Stimulated activated naive CD8-positive, alpha-beta T cell treated with anti-CD3 and anti-CD28 coated beads, Interleukin-15, Interleukin-2, amounts not matched to agents 100 ng/mL and 50 ng/mL, for 24 hours (primary cell): Measurements from ENCODE around the gene POLE.

ENCODE experiments used
- H3K27ac Mint-ChIP-seq: one replicate; pipeline ENCODE4 v1.8.0; 2021; ENCODE audit warnings: mild to moderate bottlenecking, mixed read lengths
- H3K27me3 Mint-ChIP-seq: one replicate; pipeline ENCODE4 v1.8.0; 2021; ENCODE audit warnings: mixed read lengths
- H3K36me3 Mint-ChIP-seq: one replicate; pipeline ENCODE4 v1.8.0; 2021; ENCODE audit warnings: low read depth, mixed read lengths
- H3K4me1 Mint-ChIP-seq: one replicate; pipeline ENCODE4 v1.8.0; 2021; ENCODE audit warnings: low read depth, mixed read lengths
- H3K4me3 Mint-ChIP-seq: one replicate; pipeline ENCODE4 v1.8.0; 2021; ENCODE audit warnings: mild to moderate bottlenecking, mixed read lengths
- H3K9me3 Mint-ChIP-seq: one replicate; pipeline ENCODE4 v1.8.0; 2021; ENCODE audit warnings: mixed read lengths

Gene POLE

GRCh38 chr12:132674561-132674960 is 12.6 kb downstream of the POLE start:
- Mint-ChIP-seq H3K27me3 (no peaks in the 10 kb centered on the region), H3K9me3 (no peaks in the 10 kb centered on the region), H3K27ac (no peak overlapping the region), H3K4me1 (no peaks in the 10 kb centered on the region), H3K4me3 (no peak overlapping the region), H3K36me3 (peaks cover 77% of the 10 kb centered on the region)

GRCh38 chr12:132673288-132674179 is 13.6 kb downstream of the POLE start:
- Mint-ChIP-seq H3K4me1 (no peaks in the 10 kb centered on the region), H3K4me3 (no peak overlapping the region), H3K9me3 (no peaks in the 10 kb centered on the region), H3K27ac (no peak overlapping the region), H3K36me3 (peaks cover 77% of the 10 kb centered on the region), H3K27me3 (no peaks in the 10 kb centered on the region)

DNA sequence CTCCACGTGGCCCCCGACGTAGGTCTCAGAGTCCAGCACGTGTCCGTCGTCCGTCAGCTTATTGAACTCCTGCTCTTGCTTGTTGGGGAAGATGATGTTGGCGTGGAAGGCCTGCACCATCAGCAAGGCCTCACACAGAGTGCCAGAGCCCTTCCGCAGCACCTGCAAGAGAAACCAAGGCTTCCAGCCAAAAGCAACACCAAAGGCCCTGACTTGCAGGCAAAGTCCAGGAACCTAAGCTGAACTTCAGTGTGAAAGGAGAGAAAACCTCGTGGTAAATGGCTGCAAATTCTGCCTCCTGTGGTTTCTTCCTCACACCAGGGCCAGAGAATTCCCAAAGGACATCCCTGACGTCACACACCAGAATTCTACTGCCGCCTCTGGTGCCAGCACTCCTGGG is 14.5 kb downstream of the POLE start:
- Mint-ChIP-seq H3K4me3 (no peak overlapping the region), H3K4me1 (no peaks in the 10 kb centered on the region), H3K27ac (no peak overlapping the region), H3K36me3 (peaks cover 83% of the 10 kb centered on the region), H3K9me3 (no peaks in the 10 kb centered on the region), H3K27me3 (no peaks in the 10 kb centered on the region)

DNA sequence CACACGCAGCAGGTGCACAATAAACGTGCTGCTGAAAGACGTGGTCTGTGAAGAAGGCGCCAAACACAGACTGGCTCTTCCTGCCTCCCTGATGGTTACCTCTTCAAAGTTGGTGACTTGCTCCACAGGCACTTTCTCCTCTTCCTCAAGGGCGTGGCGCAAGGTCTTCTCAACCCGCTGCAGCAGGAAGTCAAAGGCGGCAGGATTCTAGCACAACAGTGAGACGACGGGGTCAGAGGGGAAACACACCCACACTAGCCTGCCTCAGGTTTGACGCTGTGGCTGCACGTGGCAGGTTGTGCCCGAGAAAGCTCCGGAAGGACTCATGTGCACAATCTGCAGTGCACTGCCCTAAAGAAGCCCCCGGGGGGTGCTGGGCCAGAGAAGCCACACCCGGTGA is 15.0 kb downstream of the POLE start:
- Mint-ChIP-seq H3K36me3 (peaks cover 82% of the 10 kb centered on the region), H3K27ac (no peak overlapping the region), H3K9me3 (no peaks in the 10 kb centered on the region), H3K4me3 (no peak overlapping the region), H3K27me3 (no peaks in the 10 kb centered on the region), H3K4me1 (no peaks in the 10 kb centered on the region)

DNA sequence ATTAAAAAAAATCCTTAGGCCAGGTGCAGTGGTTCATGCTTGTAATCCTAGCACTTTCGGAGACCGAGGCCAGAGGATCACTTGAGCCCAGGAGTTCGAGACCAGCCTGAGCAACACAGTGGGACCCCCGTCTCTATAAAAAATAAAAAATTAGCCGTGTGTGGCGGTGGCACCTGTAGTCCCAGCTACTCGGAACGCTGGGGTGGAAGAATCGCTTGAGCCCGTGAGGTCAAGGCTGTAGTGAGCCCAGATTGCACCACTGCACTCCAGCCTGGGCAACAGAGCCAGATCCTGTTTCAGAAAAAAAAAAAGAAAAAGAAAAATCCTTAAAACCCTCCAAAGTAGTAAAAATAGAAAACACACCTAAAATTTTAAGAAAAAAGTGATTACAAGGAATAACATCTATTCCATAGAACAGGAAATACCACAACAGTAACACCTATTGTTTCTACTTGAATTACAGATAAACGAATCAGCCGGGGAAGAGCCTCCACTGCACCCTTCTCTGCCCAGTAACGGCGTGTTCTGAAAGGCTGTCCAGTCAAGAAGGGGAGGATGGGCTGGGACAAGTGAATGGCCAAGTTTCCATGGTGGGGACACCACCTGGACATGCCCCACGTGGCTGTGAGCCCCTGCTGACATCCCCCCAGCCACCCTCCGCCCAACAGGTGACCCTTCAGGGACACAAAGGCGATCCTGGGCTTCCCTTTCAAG is 17.8 kb downstream of the POLE start:
- H3K36me3 Mint-ChIP-seq: peaks cover 80% of the 10 kb centered on the region
- H3K27ac Mint-ChIP-seq: no peak overlapping the region
- no peaks in the 10 kb centered on the region for H3K9me3 Mint-ChIP-seq
- no peaks in the 10 kb centered on the region for H3K27me3 Mint-ChIP-seq
- no peak overlapping the region for H3K4me3 Mint-ChIP-seq
- H3K4me1 Mint-ChIP-seq: no peaks in the 10 kb centered on the region

GRCh38 chr12:132668191-132669088 is 18.7 kb downstream of the POLE start:
- Mint-ChIP-seq H3K36me3 (peaks cover 79% of the 10 kb centered on the region), H3K9me3 (no peaks in the 10 kb centered on the region), H3K27ac (no peak overlapping the region), H3K4me3 (no peak overlapping the region), H3K27me3 (no peaks in the 10 kb centered on the region), H3K4me1 (no peaks in the 10 kb centered on the region)

DNA sequence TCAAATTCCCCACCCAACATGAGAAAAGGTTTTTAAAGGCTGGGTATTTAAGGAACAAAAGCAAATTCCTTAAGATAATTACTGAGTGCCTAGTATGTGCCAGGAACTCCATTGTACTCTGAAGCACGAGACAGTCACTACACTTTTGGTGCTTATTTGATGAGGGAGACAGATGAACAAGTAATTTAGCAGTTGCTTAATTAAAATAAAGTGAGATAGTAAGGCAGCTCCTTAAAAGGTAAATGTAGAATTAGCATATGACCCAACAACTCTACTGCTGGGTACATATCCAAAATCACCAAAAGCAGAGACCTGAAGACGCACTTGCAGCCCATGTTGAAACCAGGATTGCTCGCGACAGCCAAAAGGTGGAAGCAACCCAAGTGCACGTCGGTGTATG is 21.3 kb downstream of the POLE start:
- Mint-ChIP-seq H3K4me3 (no peak overlapping the region), H3K27me3 (no peaks in the 10 kb centered on the region), H3K4me1 (no peaks in the 10 kb centered on the region), H3K36me3 (peaks cover 87% of the 10 kb centered on the region), H3K27ac (no peak overlapping the region), H3K9me3 (no peaks in the 10 kb centered on the region)

- Mint-ChIP-seq H3K27me3 (no peaks in the 10 kb centered on the region), H3K9me3 (no peaks in the 10 kb centered on the region), H3K4me1 (no peaks in the 10 kb centered on the region), H3K4me3 (no peak overlapping the region), H3K36me3 (peaks cover 92% of the 10 kb centered on the region), H3K27ac (no peak overlapping the region)
These were observed 22.0 kb downstream of the POLE start for GRCh38 chr12:132665149-132665491.

DNA sequence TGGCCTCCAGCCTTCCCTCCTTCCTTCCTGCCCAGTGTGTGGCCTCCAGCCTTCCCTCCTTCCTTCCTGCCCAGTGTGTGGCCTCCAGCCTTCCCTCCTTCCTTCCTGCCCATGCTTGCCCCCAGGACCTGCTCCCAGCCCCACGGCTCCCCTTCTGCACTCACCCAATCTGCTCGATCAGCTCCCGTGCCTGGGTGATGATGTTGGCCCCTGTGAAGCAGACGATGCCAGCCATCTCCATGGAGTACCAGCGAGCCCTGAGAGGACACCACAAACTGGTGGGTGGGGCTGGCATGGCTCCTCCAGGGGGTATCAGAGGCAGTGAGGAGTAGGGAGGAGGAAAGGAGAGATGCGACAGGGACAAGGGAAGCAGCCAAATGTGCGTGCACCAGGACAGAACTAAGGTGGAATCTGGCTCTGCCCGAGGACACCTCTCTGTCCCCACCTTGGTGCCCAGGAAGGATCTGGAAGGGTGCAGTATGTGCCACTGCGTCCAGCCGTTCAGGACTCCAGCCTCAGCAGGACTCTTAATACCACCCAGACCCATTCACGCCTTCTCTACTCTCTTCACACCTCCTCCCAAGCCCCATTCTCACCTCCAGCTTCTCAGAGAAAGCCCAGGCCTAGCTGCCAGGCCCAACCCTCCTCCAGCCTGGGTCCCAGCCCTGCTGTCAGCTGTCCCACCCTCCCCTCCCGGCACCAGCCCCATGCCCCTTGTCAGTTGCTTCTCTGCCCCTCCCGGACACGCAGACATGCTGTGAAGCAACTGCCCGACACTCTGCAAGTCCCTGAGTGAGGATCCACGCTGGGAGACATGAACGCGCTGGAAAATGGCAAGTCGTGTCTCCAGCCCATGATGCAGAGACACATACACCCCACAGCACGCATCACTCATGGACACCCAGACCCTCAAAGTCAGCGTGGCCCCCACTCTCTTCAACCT is 22.7 kb downstream of the POLE start:
- no peak overlapping the region for H3K27ac Mint-ChIP-seq

GRCh38 chr12:132662901-132663755 is 24.0 kb downstream of the POLE start:
- H3K9me3 Mint-ChIP-seq: no peaks in the 10 kb centered on the region
- no peak overlapping the region for H3K27ac Mint-ChIP-seq
- no peaks in the 10 kb centered on the region for H3K4me1 Mint-ChIP-seq
- no peaks in the 10 kb centered on the region for H3K27me3 Mint-ChIP-seq
- peaks cover 87% of the 10 kb centered on the region for H3K36me3 Mint-ChIP-seq
- no peak overlapping the region for H3K4me3 Mint-ChIP-seq

More for the DNA sequence above, 22.7 kb downstream of the POLE start:
- H3K27me3 Mint-ChIP-seq: no peaks in the 10 kb centered on the region
- H3K4me3 Mint-ChIP-seq: no peak overlapping the region
- H3K4me1 Mint-ChIP-seq: no peaks in the 10 kb centered on the region
- no peaks in the 10 kb centered on the region for H3K9me3 Mint-ChIP-seq
- peaks cover 91% of the 10 kb centered on the region for H3K36me3 Mint-ChIP-seq

DNA sequence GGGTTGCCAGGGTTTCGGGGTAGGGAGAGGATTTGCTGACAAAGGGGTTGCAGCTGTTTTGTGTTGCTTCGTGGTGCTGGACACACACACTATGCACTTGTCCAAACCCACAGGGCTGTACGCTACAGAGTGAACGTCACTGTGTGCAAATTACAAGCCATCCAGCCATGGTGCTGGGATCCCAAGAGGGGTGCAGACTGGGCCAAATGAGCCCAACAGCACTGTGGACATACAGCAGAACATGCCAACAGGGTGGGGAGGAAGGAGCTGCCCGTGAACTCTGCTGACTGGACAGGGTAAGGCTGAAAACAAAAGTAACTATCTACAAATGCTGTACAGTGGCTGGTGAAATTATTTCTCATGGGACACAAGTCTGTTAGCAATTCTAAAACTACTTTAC is 25.2 kb downstream of the POLE start:
- H3K9me3 Mint-ChIP-seq: no peaks in the 10 kb centered on the region
- no peaks in the 10 kb centered on the region for H3K4me1 Mint-ChIP-seq
- H3K4me3 Mint-ChIP-seq: no peak overlapping the region
- no peaks in the 10 kb centered on the region for H3K27me3 Mint-ChIP-seq
- no peak overlapping the region for H3K27ac Mint-ChIP-seq
- H3K36me3 Mint-ChIP-seq: peaks cover 88% of the 10 kb centered on the region

DNA sequence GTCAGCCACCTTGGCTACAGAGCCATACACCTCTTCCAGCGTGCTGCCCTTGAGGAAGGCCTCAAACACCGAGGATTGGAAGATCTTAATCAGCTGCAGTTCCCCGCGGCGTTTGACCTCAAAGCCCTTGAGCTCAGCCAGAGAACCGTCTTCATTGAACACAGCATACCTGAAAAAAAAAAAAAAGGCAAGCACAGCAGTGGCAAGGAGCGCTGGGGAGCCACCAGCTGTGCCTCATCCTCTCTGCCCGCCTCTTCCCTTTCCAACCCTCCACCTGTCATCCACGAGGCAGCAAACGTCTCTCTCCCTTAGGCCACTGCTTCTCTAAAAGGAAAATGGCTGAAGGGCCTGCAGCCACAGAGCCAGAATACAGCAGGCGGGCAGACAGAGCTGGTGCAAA is 26.1 kb downstream of the POLE start:
- H3K4me3 Mint-ChIP-seq: no peak overlapping the region
- H3K27me3 Mint-ChIP-seq: no peaks in the 10 kb centered on the region
- H3K27ac Mint-ChIP-seq: peak overlapping the region; percentile 18
- H3K9me3 Mint-ChIP-seq: no peaks in the 10 kb centered on the region
- H3K4me1 Mint-ChIP-seq: no peaks in the 10 kb centered on the region
- peaks cover 85% of the 10 kb centered on the region for H3K36me3 Mint-ChIP-seq

DNA sequence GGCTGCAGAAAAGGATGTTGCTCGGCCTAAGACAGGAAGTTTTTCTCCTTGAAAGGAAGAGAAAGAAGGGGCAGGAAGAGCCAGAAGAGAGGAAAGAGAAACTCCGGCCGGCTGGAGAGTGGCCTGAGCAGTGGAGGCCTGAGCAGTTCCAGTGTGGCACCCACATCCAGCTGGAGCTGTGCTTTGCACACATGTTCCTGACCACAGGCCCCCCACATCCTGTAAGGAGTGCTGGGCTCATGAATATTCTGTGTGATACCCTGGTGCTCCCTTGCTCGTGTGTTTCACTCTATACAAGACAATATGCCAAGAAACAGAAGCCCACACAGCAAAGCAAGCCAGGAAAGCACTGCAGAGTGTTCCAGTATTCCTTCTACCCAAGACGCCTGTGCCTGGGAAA is 27.1 kb downstream of the POLE start:
- peaks cover 80% of the 10 kb centered on the region for H3K36me3 Mint-ChIP-seq
- H3K27me3 Mint-ChIP-seq: no peaks in the 10 kb centered on the region
- H3K4me3 Mint-ChIP-seq: no peak overlapping the region
- H3K4me1 Mint-ChIP-seq: no peaks in the 10 kb centered on the region
- no peaks in the 10 kb centered on the region for H3K9me3 Mint-ChIP-seq
- H3K27ac Mint-ChIP-seq: no peak overlapping the region
